ENCODE data around the gene TMC1. TPM values are rescaled to one million over a fixed set of nuclear protein-coding genes. Genes with fewer than 3 reads are reported as not detected.

The TMC1 gene
- total and polyA plus RNA-seq, 2 of the 13 experiments (the other 11 are each of a cell fraction or from before 2014, with no cell fraction given), result 0.02 to 0.03 TPM

GRCh38 chr9:72834994-72835393 is 313.6 kb downstream of the TMC1 start (continued):
- TF ChIP-seq GLI4 (CRISPR knock-in tag; IDR thresholded peaks at IDR 0.05; ENCODE audit: borderline replicate concordance) (no peak), ZNF704 (CRISPR knock-in tag; IDR thresholded peaks at IDR 0.05; ENCODE audit: borderline replicate concordance) (no peak), NFAT5 (CRISPR knock-in tag; IDR thresholded peaks at IDR 0.05) (no peak), HOXA5 (CRISPR knock-in tag; IDR thresholded peaks at IDR 0.05) (no peak), IKZF1 (IDR thresholded peaks at IDR 0.05) (no peak), ZNF20 (CRISPR knock-in tag; IDR thresholded peaks at IDR 0.05) (no peak), KLF16 (CRISPR knock-in tag; IDR thresholded peaks at IDR 0.05) (peak in 1 of 2 experiments; percentile 38; a peak in 1 of 4 replicates), ZBTB4 (CRISPR knock-in tag; IDR thresholded peaks at IDR 0.05; ENCODE audit: borderline replicate concordance) (no peak), TBX3 (IDR thresholded peaks at IDR 0.05; ENCODE audit: borderline replicate concordance) (no peak), ZNF709 (CRISPR knock-in tag; IDR thresholded peaks at IDR 0.05) (no peak), ZNF773 (CRISPR knock-in tag; IDR thresholded peaks at IDR 0.05; ENCODE audit: borderline replicate concordance) (no peak), ZFP36 (IDR thresholded peaks at IDR 0.05; ENCODE audit: borderline replicate concordance, low read depth, low read length, partially characterized antibody) (no peak), ZNF850 (CRISPR knock-in tag; conservative IDR thresholded peaks at IDR 0.05) (no peak), NFATC3 (CRISPR knock-in tag; IDR thresholded peaks at IDR 0.05) (no peak), SIX1 (CRISPR knock-in tag; IDR thresholded peaks at IDR 0.05; ENCODE audit: borderline replicate concordance) (no peak), ARHGAP35 (CRISPR knock-in tag; IDR thresholded peaks at IDR 0.05; ENCODE audit: borderline replicate concordance) (no peak), TBP (CRISPR knock-in tag; IDR thresholded peaks at IDR 0.05) (no peak), ZBTB46 (CRISPR knock-in tag; IDR thresholded peaks at IDR 0.05; ENCODE audit: borderline replicate concordance) (no peak), HDAC2 (CRISPR knock-in tag; IDR thresholded peaks at IDR 0.05) (peak; percentile 82), STAT5B (CRISPR knock-in tag; IDR thresholded peaks at IDR 0.05) (no peak)

Measured in HepG2 (cell line).